ENCODE results near the gene POLE2.

DNA sequence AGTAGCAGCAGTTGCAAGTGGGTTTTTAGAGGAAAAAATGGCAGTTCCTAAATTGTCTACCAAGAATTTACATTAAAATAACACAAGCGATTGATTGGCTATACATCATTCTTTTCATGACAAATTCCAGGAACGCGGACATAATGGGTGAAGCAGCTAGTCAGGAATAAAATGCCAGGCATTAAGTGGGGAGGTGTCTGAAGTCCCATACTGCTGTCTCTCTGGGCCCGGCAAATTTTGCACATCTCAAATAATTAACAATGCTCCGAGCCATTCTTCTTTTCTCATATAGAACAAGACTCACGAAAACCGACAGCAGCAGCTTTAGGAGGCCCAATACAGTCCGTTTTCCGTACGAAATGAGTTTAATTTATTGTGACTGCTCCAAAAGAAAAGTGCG lies 68.3 kb downstream of the POLE2 start:
- TF ChIP-seq, protein P1, sequence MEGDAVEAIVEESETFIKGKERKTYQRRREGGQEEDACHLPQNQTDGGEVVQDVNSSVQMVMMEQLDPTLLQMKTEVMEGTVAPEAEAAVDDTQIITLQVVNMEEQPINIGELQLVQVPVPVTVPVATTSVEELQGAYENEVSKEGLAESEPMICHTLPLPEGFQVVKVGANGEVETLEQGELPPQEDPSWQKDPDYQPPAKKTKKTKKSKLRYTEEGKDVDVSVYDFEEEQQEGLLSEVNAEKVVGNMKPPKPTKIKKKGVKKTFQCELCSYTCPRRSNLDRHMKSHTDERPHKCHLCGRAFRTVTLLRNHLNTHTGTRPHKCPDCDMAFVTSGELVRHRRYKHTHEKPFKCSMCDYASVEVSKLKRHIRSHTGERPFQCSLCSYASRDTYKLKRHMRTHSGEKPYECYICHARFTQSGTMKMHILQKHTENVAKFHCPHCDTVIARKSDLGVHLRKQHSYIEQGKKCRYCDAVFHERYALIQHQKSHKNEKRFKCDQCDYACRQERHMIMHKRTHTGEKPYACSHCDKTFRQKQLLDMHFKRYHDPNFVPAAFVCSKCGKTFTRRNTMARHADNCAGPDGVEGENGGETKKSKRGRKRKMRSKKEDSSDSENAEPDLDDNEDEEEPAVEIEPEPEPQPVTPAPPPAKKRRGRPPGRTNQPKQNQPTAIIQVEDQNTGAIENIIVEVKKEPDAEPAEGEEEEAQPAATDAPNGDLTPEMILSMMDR (IDR thresholded peaks at IDR 0.05), result no peak
- TF ChIP-seq POLR2A (IDR thresholded peaks at IDR 0.05), result no peak
- TF ChIP-seq POLR2AphosphoS5 (IDR thresholded peaks at IDR 0.05), result no peak
- no peak for TF ChIP-seq EP300 (IDR thresholded peaks at IDR 0.05; ENCODE audit: low read depth)
